ENCODE measurements around the gene PIGZ. TPM values are rescaled to one million over a fixed set of nuclear protein-coding genes. Genes with fewer than 3 reads are reported as not detected.

Gene PIGZ
- total RNA-seq, 2 donors from 2014 or later, result 0.23 to 1.1 TPM

GRCh38 chr3:197003461-197004385 is 35.1 kb upstream of the PIGZ start:
- ATAC-seq (peak; percentile 30 to 36), DNase-seq (ENCODE audit: low spot score in 2 of 2) (peak in 1 of 2 donors; percentile 45)
- H3K9me3 Mint-ChIP-seq, result no peaks in the 10 kb centered on the region
- peak overlapping the region; percentile 63 to 70 for H3K27ac Mint-ChIP-seq
- H3K36me3 Mint-ChIP-seq, result peaks cover 0 to 9% of the 10 kb centered on the region in 2 donors

- ATAC-seq (peak; percentile 84), DNase-seq (ENCODE audit: low spot score in 2 of 2) (peak; percentile 88 to 90)
- H3K9me3 Mint-ChIP-seq, result no peaks in the 10 kb centered on the region
- peaks cover 0 to 9% of the 10 kb centered on the region in 2 donors for H3K36me3 Mint-ChIP-seq
- peak overlapping the region in 1 of 2 donors; percentile 63 for H3K27ac Mint-ChIP-seq
Observed at GRCh38 chr3:197002701-197003454, 34.2 kb upstream of the PIGZ start.

- no peak for ATAC-seq
- no peaks in the 10 kb centered on the region for H3K9me3 Mint-ChIP-seq
- peak in 1 of 2 donors; percentile 28 for DNase-seq (ENCODE audit: low spot score in 2 of 2)
- peak overlapping the region; percentile 31 to 92 for H3K27ac Mint-ChIP-seq
- peaks cover 0 to 9% of the 10 kb centered on the region in 2 donors for H3K36me3 Mint-ChIP-seq
Observed at GRCh38 chr3:197001972-197002700, 33.5 kb upstream of the PIGZ start.

- no peak for DNase-seq (ENCODE audit: low spot score in 2 of 2)
- H3K27ac Mint-ChIP-seq, result peak overlapping the region; percentile 31 to 92
- H3K9me3 Mint-ChIP-seq, result no peaks in the 10 kb centered on the region
- ATAC-seq, result no peak
- H3K36me3 Mint-ChIP-seq, result peaks cover 0 to 9% of the 10 kb centered on the region in 2 donors
Observed at GRCh38 chr3:197001106-197001971, 32.7 kb upstream of the PIGZ start.

GRCh38 chr3:197000211-197000610 is 31.6 kb upstream of the PIGZ start:
- no peak for ATAC-seq
- no peaks in the 10 kb centered on the region for H3K9me3 Mint-ChIP-seq
- peaks cover 0 to 9% of the 10 kb centered on the region in 2 donors for H3K36me3 Mint-ChIP-seq
- DNase-seq (ENCODE audit: low spot score in 2 of 2), result no peak
- no peak overlapping the region for H3K27ac Mint-ChIP-seq

GRCh38 chr3:196998966-196999760 is 30.5 kb upstream of the PIGZ start:
- H3K36me3 Mint-ChIP-seq, result peaks cover 0 to 4% of the 10 kb centered on the region in 2 donors
- no peak for ATAC-seq
- H3K27ac Mint-ChIP-seq, result no peak overlapping the region
- no peak for DNase-seq (ENCODE audit: low spot score in 2 of 2)
- no peaks in the 10 kb centered on the region for H3K9me3 Mint-ChIP-seq

- no peak for DNase-seq (ENCODE audit: low spot score in 2 of 2)
- Mint-ChIP-seq H3K9me3 (no peaks in the 10 kb centered on the region), H3K27ac (peak overlapping the region in 1 of 2 donors; percentile 74), H3K36me3 (no peaks in the 10 kb centered on the region)
- ATAC-seq, result no peak
Observed at GRCh38 chr3:196997311-196997710, 28.7 kb upstream of the PIGZ start.

GRCh38 chr3:196996454-196997265 is 28.0 kb upstream of the PIGZ start:
- DNase-seq (ENCODE audit: low spot score in 2 of 2) (no peak), ATAC-seq (no peak)
- Mint-ChIP-seq H3K36me3 (no peaks in the 10 kb centered on the region), H3K27ac (peak overlapping the region in 1 of 2 donors; percentile 74), H3K9me3 (no peaks in the 10 kb centered on the region)

- no peak for ATAC-seq
- H3K9me3 Mint-ChIP-seq, result no peaks in the 10 kb centered on the region
- no peaks in the 10 kb centered on the region for H3K36me3 Mint-ChIP-seq
- DNase-seq (ENCODE audit: low spot score in 2 of 2), result no peak
- no peak overlapping the region for H3K27ac Mint-ChIP-seq
Observed at GRCh38 chr3:196995646-196996355, 27.2 kb upstream of the PIGZ start.

- Mint-ChIP-seq H3K27ac (no peak overlapping the region), H3K36me3 (no peaks in the 10 kb centered on the region), H3K9me3 (no peaks in the 10 kb centered on the region)
- DNase-seq (ENCODE audit: low spot score in 2 of 2) (no peak), ATAC-seq (no peak)
Observed at GRCh38 chr3:196995027-196995426, 26.4 kb upstream of the PIGZ start.

GRCh38 chr3:196994056-196994455 is 25.4 kb upstream of the PIGZ start:
- Mint-ChIP-seq H3K9me3 (no peaks in the 10 kb centered on the region), H3K36me3 (no peaks in the 10 kb centered on the region), H3K27ac (no peak overlapping the region)
- ATAC-seq (no peak), DNase-seq (ENCODE audit: low spot score in 2 of 2) (no peak)

- ATAC-seq, result no peak
- Mint-ChIP-seq H3K27ac (no peak overlapping the region), H3K9me3 (no peaks in the 10 kb centered on the region), H3K36me3 (no peaks in the 10 kb centered on the region)
- DNase-seq (ENCODE audit: low spot score in 2 of 2), result no peak
Observed at GRCh38 chr3:196992461-196993065, 23.9 kb upstream of the PIGZ start.

- DNase-seq (ENCODE audit: low spot score in 2 of 2), result no peak
- Mint-ChIP-seq H3K36me3 (no peaks in the 10 kb centered on the region), H3K27ac (no peak overlapping the region), H3K9me3 (no peaks in the 10 kb centered on the region)
- ATAC-seq, result no peak
Observed at GRCh38 chr3:196991581-196992460, 23.2 kb upstream of the PIGZ start.
